ENCODE data around the gene SLC35B1. TPM values are rescaled to one million over a fixed set of nuclear protein-coding genes. Genes with fewer than 3 reads are reported as not detected.
A peak's percentile ranks its signal among the peaks of the same experiment; 100 is the strongest.

The SLC35B1 gene
- total RNA-seq, 3 donors from 2014 or later (not counting 1 experiment from before 2014, with no cell fraction given) = 74.0 to 121 (median 90.2) TPM

GRCh38 chr17:49691086-49691676, 16.6 kb downstream of the SLC35B1 start:
- intact Hi-C loops (cut with micrococcal nuclease) = loop anchor here (10.0 kb wide), 1 partner anchor 286 kb away; no protein-coding TSS in a partner anchor

GRCh38 chr17:49690256-49690655, 17.5 kb downstream of the SLC35B1 start:
- ATAC-seq (no peak), DNase-seq (no peak)
- Histone ChIP-seq H3K36me3 (ENCODE audit: control insufficient read depth, insufficient read depth, low read length) (no peaks in the 10 kb centered on the region), H3K4me1 (ENCODE audit: control insufficient read depth, insufficient read depth, low read length) (peaks cover 25% of the 10 kb centered on the region), H3K4me3 (ENCODE audit: low read length) (no peak overlapping the region), H3K27me3 (ENCODE audit: control insufficient read depth, insufficient read depth, low read length) (no peaks in the 10 kb centered on the region), H3K27ac (ENCODE audit: low read length) (no peak overlapping the region), H3K9me3 (ENCODE audit: control insufficient read depth, insufficient read depth, low read length) (no peaks in the 10 kb centered on the region)
- intact Hi-C loops (cut with micrococcal nuclease) = loop anchor here (10.0 kb wide), 1 partner anchor 285 kb away; no protein-coding TSS in a partner anchor
- no peak for TF ChIP-seq CTCF (IDR thresholded peaks at IDR 0.05)
- no peaks in the 10 kb centered on the region for H3K9me3 Mint-ChIP-seq
- H3K36me3 Mint-ChIP-seq = no peaks in the 10 kb centered on the region
- H3K4me3 Mint-ChIP-seq = no peak overlapping the region
- WGBS (ENCODE audit: insufficient coverage) = 84% methylated on average over 2 of the region's 2 CpGs
- H3K4me1 Mint-ChIP-seq = peaks cover 21 to 30% of the 10 kb centered on the region in 2 donors
- H3K27me3 Mint-ChIP-seq (ENCODE audit: low read depth in 2 of 2) = no peaks in the 10 kb centered on the region
- H3K27ac Mint-ChIP-seq = no peak overlapping the region

More at GRCh38 chr17:49691086-49691676, 16.6 kb downstream of the SLC35B1 start:
- TF ChIP-seq CTCF (IDR thresholded peaks at IDR 0.05) = no peak
- DNase-seq (no peak), ATAC-seq (no peak)
- Mint-ChIP-seq H3K27me3 (ENCODE audit: low read depth in 2 of 2) (no peaks in the 10 kb centered on the region), H3K4me1 (peaks cover 31 to 39% of the 10 kb centered on the region in 2 donors), H3K4me3 (no peak overlapping the region), H3K9me3 (no peaks in the 10 kb centered on the region), H3K27ac (no peak overlapping the region), H3K36me3 (no peaks in the 10 kb centered on the region)
- H3K27me3 ChIP-seq (ENCODE audit: control insufficient read depth, insufficient read depth, low read length) = no peaks in the 10 kb centered on the region
- H3K36me3 ChIP-seq (ENCODE audit: control insufficient read depth, insufficient read depth, low read length) = no peaks in the 10 kb centered on the region
- peaks cover 35% of the 10 kb centered on the region for H3K4me1 ChIP-seq (ENCODE audit: control insufficient read depth, insufficient read depth, low read length)
- WGBS (ENCODE audit: insufficient coverage) = 93% methylated on average over 9 of the region's 9 CpGs
- H3K27ac ChIP-seq (ENCODE audit: low read length) = no peak overlapping the region
- H3K9me3 ChIP-seq (ENCODE audit: control insufficient read depth, insufficient read depth, low read length) = no peaks in the 10 kb centered on the region
- no peak overlapping the region for H3K4me3 ChIP-seq (ENCODE audit: low read length)

GRCh38 chr17:49688848-49689247, 18.9 kb downstream of the SLC35B1 start:
- peaks cover 16 to 24% of the 10 kb centered on the region in 2 donors for H3K4me1 Mint-ChIP-seq
- Histone ChIP-seq H3K4me3 (ENCODE audit: low read length) (no peak overlapping the region), H3K4me1 (ENCODE audit: control insufficient read depth, insufficient read depth, low read length) (peaks cover 20% of the 10 kb centered on the region), H3K36me3 (ENCODE audit: control insufficient read depth, insufficient read depth, low read length) (no peaks in the 10 kb centered on the region), H3K9me3 (ENCODE audit: control insufficient read depth, insufficient read depth, low read length) (no peaks in the 10 kb centered on the region), H3K27me3 (ENCODE audit: control insufficient read depth, insufficient read depth, low read length) (no peaks in the 10 kb centered on the region), H3K27ac (ENCODE audit: low read length) (no peak overlapping the region)
- no peaks in the 10 kb centered on the region for H3K27me3 Mint-ChIP-seq (ENCODE audit: low read depth in 2 of 2)
- intact Hi-C loops (cut with micrococcal nuclease) = no loop called here
- no peak for TF ChIP-seq CTCF (IDR thresholded peaks at IDR 0.05)
- no peaks in the 10 kb centered on the region for H3K9me3 Mint-ChIP-seq
- WGBS (ENCODE audit: insufficient coverage) = 94% methylated on average over 4 of the region's 4 CpGs
- no peak for DNase-seq
- H3K36me3 Mint-ChIP-seq = no peaks in the 10 kb centered on the region
- no peak for ATAC-seq
- H3K27ac Mint-ChIP-seq = peak overlapping the region; percentile 1 to 91
- H3K4me3 Mint-ChIP-seq = peak overlapping the region; percentile 6
